Common myeloid progenitor, CD34-positive (primary cell): ENCODE measurements around the gene SPACA4.

ENCODE experiments used
- CTCF ChIA-PET: fragments of 350-600 bp; sonication (Branson Sonifier 250); formaldehyde crosslinking; loops from one replicate; lab custom pipeline; 2021; ENCODE audit warnings: antibody characterized with exemption; lab: Charles Lee
- POLR2A ChIA-PET: fragments of 350-600 bp; sonication (Branson Sonifier 250); formaldehyde crosslinking; loops from one replicate; lab custom pipeline; 2021; ENCODE audit warnings: antibody characterized with exemption; lab: Charles Lee
- DNase-seq, 3 donors: peaks; one replicate each; pipeline versions ENCODE4 v3.0.0 to v3.0.0-alpha.2; 2013
- H3K27ac ChIP-seq, 2 experiments: 1 replicate in 1 of 2; 2 replicates in 1 of 2; pipeline ENCODE4 v1.7.0; 2013; ENCODE audit warnings: inconsistent platforms in 2 of 2, low read length in 2 of 2, mild to moderate bottlenecking in 2 of 2, low read depth in 1 of 2, moderate library complexity in 1 of 2; ENCODE audit not compliant: severe bottlenecking in 2 of 2, insufficient read depth in 1 of 2, poor library complexity in 1 of 2
- H3K27me3 ChIP-seq, 5 experiments: replicated peaks in 2 of 5; 1 replicate in 3 of 5; 2 replicates in 2 of 5; pipeline versions ENCODE4 v1.6.1 to v1.7.0; 2013; ENCODE audit warnings: low read length in 4 of 5, mild to moderate bottlenecking in 2 of 5, moderate library complexity in 2 of 5, inconsistent platforms in 1 of 5; ENCODE audit not compliant: insufficient read depth in 5 of 5, control insufficient read depth in 4 of 5
- H3K36me3 ChIP-seq, 4 experiments: 1 replicate in 2 of 4; 2 replicates in 2 of 4; pipeline versions ENCODE4 v1.6.1 to v1.7.0; 2013; ENCODE audit warnings: low read length in 3 of 4, control low read depth in 1 of 4, mild to moderate bottlenecking in 1 of 4; ENCODE audit not compliant: control insufficient read depth in 4 of 4, insufficient read depth in 4 of 4
- H3K4me1 ChIP-seq, 4 experiments: 1 replicate in 3 of 4; 2 replicates in 1 of 4; pipeline versions ENCODE4 v1.6.1 to v1.7.1; 2013; ENCODE audit warnings: low read length in 3 of 4, mild to moderate bottlenecking in 3 of 4, control low read depth in 1 of 4, inconsistent platforms in 1 of 4, moderate library complexity in 1 of 4; ENCODE audit not compliant: control insufficient read depth in 4 of 4, insufficient read depth in 4 of 4; ENCODE audit errors: control extremely low read depth in 1 of 4
- H3K4me3 ChIP-seq, 7 experiments: 1 replicate in 4 of 7; 2 replicates in 3 of 7; pipeline versions ENCODE4 v1.5.1 to v1.7.0; 2013; ENCODE audit warnings: mild to moderate bottlenecking in 7 of 7, low read length in 6 of 7, moderate library complexity in 6 of 7, inconsistent platforms in 2 of 7, low read depth in 2 of 7, control low read depth in 1 of 7; ENCODE audit not compliant: insufficient read depth in 4 of 7, control insufficient read depth in 1 of 7; ENCODE audit errors: extremely low read depth in 1 of 7
- H3K9me3 ChIP-seq, 5 experiments: 1 replicate in 4 of 5; 2 replicates in 1 of 5; pipeline versions ENCODE4 v1.6.1 to v1.7.1; 2013; ENCODE audit warnings: low read length in 4 of 5, mild to moderate bottlenecking in 2 of 5, inconsistent platforms in 1 of 5, low read depth in 1 of 5, moderate library complexity in 1 of 5; ENCODE audit not compliant: control insufficient read depth in 4 of 5, insufficient read depth in 2 of 5; ENCODE audit errors: control extremely low read depth in 1 of 5
- WGBS: methylation state at CpG from one replicate; pipeline ENCODE4 v1.1.5; 2013; ENCODE audit not compliant: insufficient coverage; 5-methylcytosine and 5-hydroxymethylcytosine counted together

SPACA4 gene

GRCh38 chr19:48635966-48636858 lies 29.7 kb downstream of the SPACA4 start:
- peaks cover 0 to 15% (median 6%) of the 10 kb centered on the region in 4 experiments for H3K36me3 ChIP-seq
- peak overlapping the region; percentile 72 to 90 (median 80) for H3K4me3 ChIP-seq
- 0% methylated on average over 22 of the region's 35 CpGs for WGBS
- peak in 1 of 3 donors; percentile 36 for DNase-seq
- POLR2A ChIA-PET, result no interaction called here
- no peaks in the 10 kb centered on the region for H3K27me3 ChIP-seq
- CTCF ChIA-PET, result no interaction called here
- H3K4me1 ChIP-seq, result peaks cover 13 to 57% (median 48%) of the 10 kb centered on the region in 4 experiments
- peak overlapping the region; percentile 28 to 78 for H3K27ac ChIP-seq
- no peaks in the 10 kb centered on the region for H3K9me3 ChIP-seq

- WGBS, result 0% methylated on average over 36 of the region's 40 CpGs
- DNase-seq, result no peak
- H3K9me3 ChIP-seq, result no peaks in the 10 kb centered on the region
- H3K27me3 ChIP-seq, result no peaks in the 10 kb centered on the region
- H3K27ac ChIP-seq, result peak within 1 kb of the TSS; percentile 79 to 91
- ChIA-PET CTCF (interaction anchor here (0.8 kb wide), 1 partner anchor 13 kb away, joined by 3 read pairs; no protein-coding TSS in a partner anchor), POLR2A (interaction anchor here (0.6 to 1.1 kb wide), 3 partner anchors 16 to 188 kb away, joined by 3 to 4 read pairs (median 4); partner anchors contain the start of genes RPL18 and SPHK2)
- H3K4me1 ChIP-seq, result peaks cover 13 to 57% (median 48%) of the 10 kb centered on the region in 4 experiments
- peaks cover 0 to 13% (median 6%) of the 10 kb centered on the region in 4 experiments for H3K36me3 ChIP-seq
- H3K4me3 ChIP-seq, result peak within 1 kb of the TSS; percentile 72 to 90 (median 80)
Observed at GRCh38 chr19:48636859-48637448, 30.4 kb downstream of the SPACA4 start, which contains the start of gene DBP. Gene DBP, minus strand, starts transcription at chr19:48637379. Its CDS starts 385 bp downstream, at chr19:48636994.

GRCh38 chr19:48637449-48637947 lies 31.0 kb downstream of the SPACA4 start:
- CTCF ChIA-PET, result interaction anchor here (0.8 kb wide), 1 partner anchor 14 kb away, joined by 3 read pairs; no protein-coding TSS in a partner anchor
- H3K36me3 ChIP-seq, result peaks cover 0 to 10% (median 6%) of the 10 kb centered on the region in 4 experiments
- WGBS, result 0% methylated on average over 23 of the region's 38 CpGs
- peak; percentile 100 for DNase-seq
- peak overlapping the region; percentile 79 to 91 for H3K27ac ChIP-seq
- POLR2A ChIA-PET, result interaction anchor here (0.6 to 1.3 kb wide), 10 partner anchors 9 to 1266 kb away, joined by 3 to 6 read pairs (median 4); partner anchors contain the start of genes CA11, RPL18 and SPHK2
- peak overlapping the region; percentile 18 to 90 (median 74) for H3K4me3 ChIP-seq
- no peaks in the 10 kb centered on the region for H3K27me3 ChIP-seq
- H3K9me3 ChIP-seq, result no peaks in the 10 kb centered on the region
- H3K4me1 ChIP-seq, result peaks cover 13 to 57% (median 48%) of the 10 kb centered on the region in 4 experiments

GRCh38 chr19:48637948-48638830 lies 31.6 kb downstream of the SPACA4 start:
- no peaks in the 10 kb centered on the region for H3K9me3 ChIP-seq
- H3K4me1 ChIP-seq, result peaks cover 13 to 50% (median 45%) of the 10 kb centered on the region in 4 experiments
- POLR2A ChIA-PET, result interaction anchor here (0.6 to 1.3 kb wide), 9 partner anchors 8 to 1266 kb away, joined by 3 to 6 read pairs (median 4); partner anchors contain the start of genes CA11, RPL18 and SPHK2
- H3K27ac ChIP-seq, result peak overlapping the region; percentile 79 to 91
- WGBS, result 4% methylated on average over 25 of the region's 29 CpGs
- DNase-seq, result peak; percentile 98
- H3K27me3 ChIP-seq, result no peaks in the 10 kb centered on the region
- CTCF ChIA-PET, result interaction anchor here (0.8 kb wide), 1 partner anchor 15 kb away, joined by 3 read pairs; no protein-coding TSS in a partner anchor
- H3K36me3 ChIP-seq, result peaks cover 0 to 4% (median 1%) of the 10 kb centered on the region in 4 experiments
- H3K4me3 ChIP-seq, result peak overlapping the region; percentile 18 to 83 (median 65)

- POLR2A ChIA-PET, result interaction anchor here (1.3 kb wide), 1 partner anchor 7 kb away, joined by 5 read pairs; the partner anchor contains the start of gene CA11
Observed at GRCh38 chr19:48638831-48639381, 32.4 kb downstream of the SPACA4 start.

More at GRCh38 chr19:48638831-48639381, 32.4 kb downstream of the SPACA4 start:
- Histone ChIP-seq H3K27ac (peak overlapping the region; percentile 79 to 91), H3K4me1 (peaks cover 8 to 43% (median 39%) of the 10 kb centered on the region in 4 experiments), H3K36me3 (no peaks in the 10 kb centered on the region), H3K9me3 (no peaks in the 10 kb centered on the region), H3K4me3 (peak overlapping the region in 6 of 7 experiments; percentile 55 to 83 (median 66)), H3K27me3 (no peaks in the 10 kb centered on the region)
- CTCF ChIA-PET, result interaction anchor here (1.7 kb wide), 1 partner anchor 15 kb away, joined by 4 read pairs; no protein-coding TSS in a partner anchor
- WGBS, result 79% methylated on average over 12 of the region's 16 CpGs
- DNase-seq, result no peak
